ENCODE measurements around the gene SYNPR. TPM values are rescaled to one million over a fixed set of nuclear protein-coding genes. Genes with fewer than 3 reads are reported as not detected.

The SYNPR gene
- total and polyA plus RNA-seq, 12 donors, result 0.01 to 0.71 (median 0.43) TPM; not detected in 7

- ATAC-seq (no peak), DNase-seq (no peak)
- 74 to 83% methylated on average over 2 of the region's 2 CpGs for WGBS, 2 donors
- no peaks in the 10 kb centered on the region for H3K36me3 ChIP-seq
- peaks cover 0 to 5% (median 0%) of the 10 kb centered on the region in 7 donors for H3K27me3 ChIP-seq
- intact Hi-C loops (cut with DNase I), result no loop called here
- H3K27ac ChIP-seq, result no peak overlapping the region
- no peak overlapping the region for H3K4me3 ChIP-seq
- no peaks in the 10 kb centered on the region for H3K4me1 ChIP-seq
- TF ChIP-seq CTCF (IDR thresholded peaks at IDR 0.05), result no peak
- no peaks in the 10 kb centered on the region for H3K9me3 ChIP-seq
Measured at GRCh38 chr3:63482341-63482740, 204.2 kb downstream of the SYNPR start.

GRCh38 chr3:63492464-63492863 is 214.4 kb downstream of the SYNPR start:
- no peaks in the 10 kb centered on the region for H3K36me3 ChIP-seq
- no peak overlapping the region for H3K4me3 ChIP-seq
- intact Hi-C loops (cut with DNase I), result no loop called here
- 50 to 67% methylated on average over 2 of the region's 2 CpGs for WGBS, 2 donors
- H3K27ac ChIP-seq, result no peak overlapping the region
- ATAC-seq (no peak), DNase-seq (no peak)
- peaks cover 0 to 6% (median 0%) of the 10 kb centered on the region in 7 donors for H3K27me3 ChIP-seq
- no peaks in the 10 kb centered on the region for H3K4me1 ChIP-seq
- TF ChIP-seq CTCF (IDR thresholded peaks at IDR 0.05), result no peak
- no peaks in the 10 kb centered on the region for H3K9me3 ChIP-seq

GRCh38 chr3:63493101-63493500 is 215.0 kb downstream of the SYNPR start:
- Histone ChIP-seq H3K27me3 (peaks cover 0 to 6% (median 0%) of the 10 kb centered on the region in 7 donors), H3K36me3 (no peaks in the 10 kb centered on the region), H3K27ac (no peak overlapping the region), H3K4me3 (no peak overlapping the region), H3K9me3 (no peaks in the 10 kb centered on the region), H3K4me1 (no peaks in the 10 kb centered on the region)
- DNase-seq, result no peak
- 67 to 70% methylated on average over 3 of the region's 3 CpGs for WGBS, 2 donors
- no peak for ATAC-seq
- TF ChIP-seq CTCF (IDR thresholded peaks at IDR 0.05), result no peak
- intact Hi-C loops (cut with DNase I), result no loop called here

GRCh38 chr3:63494646-63495045 is 216.5 kb downstream of the SYNPR start:
- ATAC-seq (no peak), DNase-seq (no peak)
- no peak overlapping the region for H3K4me3 ChIP-seq
- H3K9me3 ChIP-seq, result no peaks in the 10 kb centered on the region
- intact Hi-C loops (cut with DNase I), result no loop called here
- 98 to 100% methylated on average over 1 of the region's 1 CpG for WGBS, 2 donors
- H3K36me3 ChIP-seq, result no peaks in the 10 kb centered on the region
- no peak for TF ChIP-seq CTCF (IDR thresholded peaks at IDR 0.05)
- no peak overlapping the region for H3K27ac ChIP-seq
- H3K4me1 ChIP-seq, result no peaks in the 10 kb centered on the region
- H3K27me3 ChIP-seq, result peaks cover 0 to 6% (median 0%) of the 10 kb centered on the region in 7 donors

All from heart right ventricle (tissue), 16 donors.